ENCODE data around the gene COLEC12. TPM values are rescaled to one million over a fixed set of nuclear protein-coding genes. Genes with fewer than 3 reads are reported as not detected.

The COLEC12 gene
- total RNA-seq, 1 donor, result 0.27 TPM

GRCh38 chr18:506801-507200 lies 6.3 kb upstream of the COLEC12 start:
- no peak for DNase-seq (ENCODE audit: low read depth in 2 of 3, low spot score in 2 of 3)

GRCh38 chr18:506264-506663 lies 5.8 kb upstream of the COLEC12 start:
- DNase-seq (ENCODE audit: low read depth in 2 of 3, low spot score in 2 of 3), result no peak

- no peak for DNase-seq (ENCODE audit: low read depth in 2 of 3, low spot score in 2 of 3)
Observed at GRCh38 chr18:505483-506122, 5.1 kb upstream of the COLEC12 start.

- no peak for DNase-seq (ENCODE audit: low read depth in 2 of 3, low spot score in 2 of 3)
Observed at GRCh38 chr18:501406-501714, 859 bp upstream of the COLEC12 start.

GRCh38 chr18:499776-500631 lies 497 bp downstream of the COLEC12 start:
- peak in 1 of 3 donors; percentile 41 for DNase-seq (ENCODE audit: low read depth in 2 of 3, low spot score in 2 of 3)

GRCh38 chr18:498931-499775 lies 1.3 kb downstream of the COLEC12 start:
- peak in 1 of 3 donors; percentile 42 for DNase-seq (ENCODE audit: low read depth in 2 of 3, low spot score in 2 of 3)

- DNase-seq (ENCODE audit: low read depth in 2 of 3, low spot score in 2 of 3), result no peak
Observed at GRCh38 chr18:497688-498087, 2.8 kb downstream of the COLEC12 start.

- DNase-seq (ENCODE audit: low read depth in 2 of 3, low spot score in 2 of 3), result no peak
Observed at GRCh38 chr18:495452-495851, 5.0 kb downstream of the COLEC12 start.

GRCh38 chr18:495017-495416 lies 5.5 kb downstream of the COLEC12 start:
- DNase-seq (ENCODE audit: low read depth in 2 of 3, low spot score in 2 of 3), result no peak

GRCh38 chr18:493986-494983 lies 6.2 kb downstream of the COLEC12 start:
- no peak for DNase-seq (ENCODE audit: low read depth in 2 of 3, low spot score in 2 of 3)

- no peak for DNase-seq (ENCODE audit: low read depth in 2 of 3, low spot score in 2 of 3)
Observed at GRCh38 chr18:492451-492850, 8.1 kb downstream of the COLEC12 start.

- no peak for DNase-seq (ENCODE audit: low read depth in 2 of 3, low spot score in 2 of 3)
Observed at GRCh38 chr18:490624-491023, 9.9 kb downstream of the COLEC12 start.

- DNase-seq (ENCODE audit: low read depth in 2 of 3, low spot score in 2 of 3), result no peak
Observed at GRCh38 chr18:490024-490366, 10.5 kb downstream of the COLEC12 start.

GRCh38 chr18:489244-490023 lies 11.1 kb downstream of the COLEC12 start:
- DNase-seq (ENCODE audit: low read depth in 2 of 3, low spot score in 2 of 3), result no peak

GRCh38 chr18:486929-487740 lies 13.4 kb downstream of the COLEC12 start:
- DNase-seq (ENCODE audit: low read depth in 2 of 3, low spot score in 2 of 3), result no peak

GRCh38 chr18:484749-485464 lies 15.6 kb downstream of the COLEC12 start:
- DNase-seq (ENCODE audit: low read depth in 2 of 3, low spot score in 2 of 3), result peak in 1 of 3 donors; percentile 59

- no peak for DNase-seq (ENCODE audit: low read depth in 2 of 3, low spot score in 2 of 3)
Observed at GRCh38 chr18:478681-479080, 21.8 kb downstream of the COLEC12 start.

GRCh38 chr18:477565-477964 lies 22.9 kb downstream of the COLEC12 start:
- peak in 1 of 3 donors; percentile 36 for DNase-seq (ENCODE audit: low read depth in 2 of 3, low spot score in 2 of 3)
